Activated CD4-positive, CD25-positive, alpha-beta regulatory T cell treated with anti-CD3 and anti-CD28 coated beads, Interleukin-2, amount 50 U/mL, for 24 hours (primary cell): ENCODE measurements around the gene IQSEC1.

Experiments
- ATAC-seq, 2 donors: fragments of 150-1000 bp; cut with Tn5 transposase; one replicate each; pipeline ENCODE4 v1.10.0; 2021; ENCODE audit warnings: mild to moderate bottlenecking in 1 of 2, moderate library complexity in 1 of 2

IQSEC1 gene

DNA sequence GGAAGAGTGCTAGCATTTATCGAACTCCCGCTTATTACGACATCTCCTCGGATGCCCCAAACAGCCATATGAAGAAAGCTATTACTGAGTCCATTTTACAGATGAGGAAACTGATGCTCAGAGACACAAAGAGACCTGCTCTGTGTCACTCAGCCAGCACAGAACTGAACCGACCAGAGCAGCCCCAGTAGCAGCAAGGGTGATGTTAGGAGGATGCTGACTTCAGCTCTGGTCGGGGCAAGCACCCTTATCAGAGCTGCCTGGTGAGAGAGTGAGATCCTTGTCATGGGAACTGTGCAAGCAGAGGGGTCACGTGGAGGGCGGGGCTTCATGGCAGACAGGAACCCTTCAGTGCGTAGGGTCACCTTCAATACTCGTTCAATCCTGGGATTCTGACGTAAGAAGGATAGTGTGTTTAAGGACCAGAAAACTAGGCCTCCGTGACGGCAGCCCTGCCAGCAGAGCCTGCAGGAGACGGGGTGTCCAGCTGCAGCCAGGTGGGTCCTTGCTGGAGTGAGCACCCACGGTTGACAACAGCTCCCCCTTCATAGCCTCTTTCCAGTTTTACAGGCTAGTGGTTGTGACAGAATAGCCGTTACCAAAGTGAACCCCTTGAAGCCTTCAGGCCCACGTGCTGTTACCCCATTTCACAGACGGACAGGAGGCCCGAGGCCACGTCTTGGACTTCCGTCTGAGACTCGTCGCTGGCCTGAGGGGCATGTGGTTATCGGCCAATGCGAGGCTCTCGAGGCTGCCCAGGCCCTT is 12.0 kb upstream of the IQSEC1 start:
- no peak for ATAC-seq

DNA sequence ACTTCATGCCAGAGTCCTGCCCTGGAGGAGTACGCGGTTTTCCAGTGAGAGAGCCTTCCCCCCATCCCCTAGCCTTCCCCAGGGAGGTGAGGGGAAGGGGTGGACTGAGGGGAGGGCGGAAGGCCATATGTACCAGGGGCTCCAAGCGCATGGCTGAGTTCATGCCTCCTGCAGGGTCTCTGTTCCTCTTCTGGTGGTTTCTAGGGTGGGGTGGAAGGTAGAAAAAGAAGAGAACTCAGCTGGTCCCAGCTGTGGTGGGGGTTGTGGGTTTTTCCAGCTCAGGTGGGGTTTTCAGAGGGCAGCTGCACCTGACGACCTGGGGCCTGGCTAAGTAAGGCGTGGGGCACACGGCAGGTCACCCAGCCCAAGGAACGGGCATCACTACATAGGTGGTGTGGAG is 10.7 kb upstream of the IQSEC1 start:
- ATAC-seq = peak; percentile 34 to 48

DNA sequence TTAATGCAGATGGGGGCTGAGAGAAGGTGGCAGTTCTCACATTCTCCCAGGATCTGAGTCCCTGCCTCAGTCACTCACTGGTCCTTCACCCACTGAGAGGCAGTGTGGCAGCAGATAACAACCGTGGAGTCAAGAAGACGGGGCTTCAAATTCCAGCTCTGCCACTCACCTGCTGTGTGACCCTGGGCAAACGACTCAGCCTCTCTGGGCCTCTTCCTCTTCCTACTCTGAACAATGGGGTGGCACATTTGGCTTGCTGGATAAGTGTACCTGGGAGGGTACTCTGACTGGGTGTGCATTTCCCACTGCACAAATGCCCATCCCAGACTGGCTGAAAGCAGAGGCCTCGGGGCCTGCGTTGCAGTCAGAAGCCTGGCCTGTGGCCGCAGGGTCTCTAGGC is 10.0 kb upstream of the IQSEC1 start:
- no peak for ATAC-seq

DNA sequence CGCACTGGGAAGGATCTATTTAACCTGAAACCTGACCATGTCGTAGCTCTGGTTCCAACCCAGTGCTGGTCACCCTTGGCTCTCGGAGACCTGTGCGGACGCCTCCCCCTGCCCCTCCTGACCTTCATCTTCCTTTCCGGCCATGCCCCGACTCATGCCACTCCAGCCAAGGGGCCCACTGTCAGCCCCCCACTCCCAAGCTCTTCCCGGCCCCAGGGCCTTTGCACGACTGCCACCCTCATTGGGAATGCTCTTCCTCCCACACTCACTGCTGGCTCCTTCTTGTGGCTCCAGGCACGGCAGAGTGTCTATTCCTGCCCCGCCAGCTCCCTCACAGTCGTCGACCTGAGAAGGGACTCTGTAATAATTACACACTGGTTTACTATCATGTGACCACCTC is 9.4 kb upstream of the IQSEC1 start:
- no peak for ATAC-seq

DNA sequence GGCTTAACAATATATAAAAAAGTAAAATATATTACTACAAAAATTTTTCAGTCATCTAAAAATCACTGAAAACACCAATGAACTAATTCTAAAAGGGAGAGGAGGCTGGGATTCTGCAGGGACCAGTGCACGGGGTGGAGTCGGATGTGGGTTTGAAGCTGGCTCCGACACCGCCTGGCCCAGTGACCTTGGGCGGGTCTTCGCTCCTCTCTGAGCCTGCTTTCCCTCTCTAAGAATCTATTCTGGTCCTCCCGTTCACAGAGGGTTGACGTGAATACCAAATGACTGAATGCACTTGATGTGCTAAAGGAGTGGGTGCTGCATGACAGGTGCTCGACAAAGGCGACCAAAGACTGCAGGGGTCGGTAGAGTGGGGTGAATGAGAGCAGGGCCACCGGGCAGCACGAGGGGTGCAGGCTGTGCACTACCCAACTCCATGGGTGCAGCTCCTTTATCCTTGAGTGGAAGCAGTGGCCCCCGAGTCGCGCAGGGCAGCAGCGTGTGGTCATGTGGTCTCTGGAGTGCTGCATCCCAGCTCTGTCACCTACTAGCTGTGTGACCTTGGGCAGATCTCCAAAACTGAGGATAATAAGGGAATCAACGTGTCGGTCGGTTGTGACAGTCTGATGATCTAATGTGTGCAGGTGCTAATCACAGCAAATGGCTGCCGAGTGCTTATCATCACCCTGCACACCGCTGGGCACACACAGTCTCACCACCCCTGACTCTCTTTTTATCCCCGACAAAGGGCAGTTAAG is 8.6 kb upstream of the IQSEC1 start:
- ATAC-seq = no peak

DNA sequence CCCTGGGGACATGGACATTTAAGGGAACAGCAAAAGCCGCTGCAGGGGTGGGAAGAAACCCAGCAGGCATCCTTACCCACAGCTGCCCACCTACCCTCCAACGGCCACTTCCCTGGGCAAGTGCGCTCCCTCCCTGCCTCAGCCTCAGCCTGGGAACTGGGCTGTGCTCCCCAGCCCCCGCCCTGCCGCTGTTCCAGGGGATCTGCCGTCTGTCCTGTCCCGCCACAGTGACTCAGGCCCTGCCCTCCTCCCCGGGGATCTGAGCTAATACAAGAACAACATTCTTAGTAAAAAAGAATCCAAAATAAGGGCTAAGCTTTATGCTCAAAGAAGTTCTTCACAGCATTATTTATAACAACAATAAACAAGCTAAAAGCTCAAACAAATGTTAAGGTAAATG is 7.4 kb upstream of the IQSEC1 start:
- no peak for ATAC-seq

DNA sequence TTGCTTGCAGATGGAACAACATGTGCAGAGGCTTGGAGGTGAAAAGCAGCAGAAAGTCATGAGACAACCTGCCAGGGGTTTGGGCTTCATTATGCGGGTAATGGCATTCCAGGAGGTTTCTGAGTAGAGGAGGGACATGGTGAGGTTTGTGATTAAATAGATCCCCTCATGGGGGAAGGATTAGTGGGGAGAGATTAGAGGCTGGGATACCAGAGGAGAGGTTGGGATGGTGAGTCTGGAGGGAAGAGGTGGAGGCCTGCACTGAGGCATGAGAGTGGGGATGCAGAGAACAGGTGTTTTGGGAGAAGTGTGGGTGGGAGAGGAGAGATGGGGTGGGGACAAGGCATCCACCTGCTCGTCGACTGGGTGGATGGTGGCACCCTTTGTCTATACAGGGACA is 6.8 kb upstream of the IQSEC1 start:
- ATAC-seq = no peak

DNA sequence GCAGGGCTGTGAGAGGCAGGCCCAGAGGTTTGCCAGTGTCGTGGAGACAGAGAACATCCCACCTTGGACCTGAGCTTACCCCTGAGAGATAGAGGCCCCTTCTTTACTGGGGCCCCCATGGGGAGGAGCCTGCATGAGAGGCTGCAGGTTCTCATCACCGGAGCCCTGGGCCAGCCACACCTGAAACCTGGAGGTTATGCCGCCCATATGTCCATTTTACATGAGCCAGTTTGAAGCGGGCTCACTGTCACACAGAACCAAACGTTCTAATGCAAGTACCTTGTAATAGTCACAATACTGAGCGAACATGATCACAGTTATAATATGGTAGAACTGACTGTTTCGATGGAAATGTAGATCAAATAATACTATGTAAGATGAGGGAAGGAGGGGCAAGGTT is 6.3 kb upstream of the IQSEC1 start:
- ATAC-seq = no peak

DNA sequence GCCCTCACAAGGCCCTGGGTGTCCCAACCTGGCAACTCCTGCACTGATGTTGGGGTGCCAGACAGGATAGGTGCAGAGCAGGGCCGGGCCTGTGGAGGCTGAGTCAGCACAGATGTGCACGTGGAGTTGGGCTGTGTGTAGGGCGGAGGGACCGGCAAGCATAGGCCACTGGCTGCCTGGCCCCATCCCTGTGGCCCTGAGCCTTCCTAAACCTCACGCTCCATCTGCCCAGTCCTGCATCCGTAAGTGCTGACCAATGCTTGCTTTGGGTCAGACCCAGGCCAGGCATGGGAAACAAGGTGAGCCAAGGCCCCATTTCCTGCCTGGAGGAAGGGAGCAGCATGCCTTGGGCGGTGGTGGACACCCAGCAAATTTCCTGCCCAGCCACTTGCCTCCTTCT is 5.8 kb upstream of the IQSEC1 start:
- ATAC-seq = no peak

DNA sequence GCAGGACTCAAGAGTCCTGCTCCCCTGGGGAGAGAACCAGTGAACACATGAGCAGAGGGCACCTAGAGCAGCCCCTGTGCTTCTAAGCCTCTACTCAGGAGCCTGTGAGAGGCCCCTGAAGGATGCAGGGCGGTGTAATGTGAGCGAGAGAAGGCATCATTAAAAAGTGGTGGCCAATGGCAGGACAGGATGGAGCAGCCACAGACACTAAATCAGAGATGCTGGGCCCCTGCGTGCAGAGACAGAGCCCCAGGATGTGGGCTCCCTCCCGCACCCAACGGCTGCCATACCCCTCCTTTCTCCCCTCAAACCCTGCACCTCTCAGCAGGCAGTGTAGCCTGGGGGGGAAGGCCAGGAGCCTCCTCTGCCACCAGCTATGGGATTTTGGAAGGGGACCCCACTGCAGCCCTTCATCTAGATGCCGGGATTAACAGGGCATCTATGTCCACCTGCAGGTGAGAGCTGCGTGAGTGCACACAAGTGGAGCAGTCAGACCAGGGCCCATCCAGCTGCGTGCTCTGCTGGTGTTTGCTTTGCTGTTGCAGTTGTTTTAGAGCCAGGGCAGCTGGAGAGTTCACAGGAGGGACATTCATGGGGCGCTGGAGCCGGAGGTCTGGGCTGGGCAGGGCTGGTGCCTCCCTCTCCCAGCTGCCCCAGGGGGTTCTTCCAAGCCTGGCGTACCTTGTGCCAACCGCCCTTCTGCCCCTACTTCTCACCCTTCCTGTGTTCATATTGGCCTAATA is 5.1 kb upstream of the IQSEC1 start:
- ATAC-seq = no peak

DNA sequence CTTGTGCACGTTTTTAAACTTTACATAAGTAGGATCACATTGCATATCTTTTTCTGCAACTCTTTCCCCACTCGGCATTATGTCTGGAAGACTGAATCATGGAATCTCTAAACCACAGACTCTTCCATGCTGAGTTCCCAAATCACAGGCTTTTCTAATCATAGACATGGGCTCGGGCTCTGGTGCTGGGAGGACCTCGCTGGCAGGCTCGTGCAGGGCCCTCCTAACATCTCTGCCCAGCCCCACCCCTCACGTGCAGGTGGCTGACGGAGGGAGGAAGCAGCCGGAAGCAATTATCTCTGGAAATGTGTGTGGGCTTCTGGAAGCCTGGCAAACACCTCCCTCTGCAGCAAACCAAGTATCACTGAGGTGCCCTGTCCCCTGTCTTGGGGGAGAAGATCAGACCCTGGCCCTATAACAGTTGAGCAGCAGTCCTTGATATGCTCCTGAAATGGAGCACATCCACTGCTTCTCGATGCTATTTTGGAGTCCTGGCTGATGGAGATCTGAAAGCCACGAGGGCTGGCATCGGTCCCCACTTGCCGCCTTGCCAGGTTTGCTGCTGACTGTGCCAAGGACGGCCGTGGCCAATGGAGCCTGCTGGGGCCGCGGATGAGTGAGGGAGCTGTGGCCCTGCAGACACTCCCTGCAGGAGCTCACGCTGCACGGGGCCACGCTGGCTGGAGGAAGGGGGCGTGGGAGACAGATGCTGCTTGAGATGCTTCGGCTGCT is 4.4 kb upstream of the IQSEC1 start:
- no peak for ATAC-seq

DNA sequence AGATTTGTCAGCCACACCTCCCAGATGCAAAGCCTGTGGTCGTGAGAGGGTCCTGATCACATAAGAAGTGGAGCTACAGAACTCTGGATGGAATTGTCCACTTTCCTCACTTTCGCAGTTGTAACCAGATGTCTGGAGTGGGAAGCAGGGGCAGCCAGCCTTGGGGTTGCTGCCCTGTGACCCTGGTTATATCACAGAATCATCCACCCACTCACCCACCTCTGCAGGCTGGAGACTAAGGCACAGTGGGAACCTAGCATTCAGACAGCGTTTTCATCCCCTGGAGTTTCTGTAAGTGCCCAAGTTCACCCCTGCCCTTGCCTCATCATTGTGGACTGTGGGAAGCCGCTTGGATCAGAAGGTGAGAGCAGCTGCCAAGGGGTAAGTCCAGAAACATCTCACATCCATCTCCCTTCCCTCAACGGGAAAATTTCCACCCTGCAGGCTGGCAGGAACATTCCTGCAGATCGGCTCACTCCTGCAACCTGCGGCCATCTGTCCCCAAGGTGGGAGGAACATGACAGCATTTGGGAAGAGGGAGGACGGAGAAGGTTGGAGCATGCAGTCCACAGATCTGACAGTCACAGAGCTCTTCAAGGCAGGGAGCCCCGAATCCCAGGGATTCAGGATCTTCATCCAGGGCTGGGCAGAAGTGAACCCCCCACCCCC is 2.9 kb upstream of the IQSEC1 start:
- no peak for ATAC-seq

DNA sequence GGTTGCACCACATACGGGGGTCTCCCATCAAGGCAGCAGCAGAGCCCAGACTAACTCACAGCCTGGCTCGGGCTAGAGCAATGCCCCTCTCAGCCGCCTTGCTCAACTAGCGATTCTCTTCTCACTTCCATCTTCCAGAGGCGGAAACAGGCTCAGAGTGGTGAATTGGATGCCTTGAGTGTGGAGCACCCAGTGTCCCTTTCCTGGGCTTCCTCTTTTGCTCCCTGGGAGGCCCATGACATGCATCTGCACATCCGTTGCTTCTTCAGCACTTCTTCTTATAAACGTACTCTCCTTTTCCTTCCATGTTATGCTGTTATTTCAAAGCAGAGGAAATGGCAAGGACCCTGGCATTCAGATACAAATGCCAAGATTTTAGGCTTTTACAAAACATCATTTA is 2.1 kb upstream of the IQSEC1 start:
- no peak for ATAC-seq

DNA sequence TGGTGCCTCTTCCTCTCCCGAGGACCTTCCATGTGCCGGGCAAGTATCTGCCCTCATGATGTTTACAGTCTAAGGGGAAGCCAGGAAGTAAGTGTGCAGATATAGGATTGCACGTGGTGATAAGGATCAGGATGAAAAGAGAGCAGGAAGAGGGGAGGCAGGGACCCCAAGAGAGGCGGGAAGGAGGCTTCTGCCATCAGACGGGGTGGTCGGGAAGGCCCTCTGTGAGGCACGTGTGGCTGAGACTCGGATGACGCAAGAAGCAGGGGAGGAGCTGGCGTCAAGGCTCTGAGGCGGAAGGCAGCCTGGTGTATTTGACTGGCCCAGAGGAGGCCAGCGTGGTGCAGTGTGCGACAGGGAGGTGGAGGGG is 762 bp upstream of the IQSEC1 start:
- ATAC-seq = no peak

DNA sequence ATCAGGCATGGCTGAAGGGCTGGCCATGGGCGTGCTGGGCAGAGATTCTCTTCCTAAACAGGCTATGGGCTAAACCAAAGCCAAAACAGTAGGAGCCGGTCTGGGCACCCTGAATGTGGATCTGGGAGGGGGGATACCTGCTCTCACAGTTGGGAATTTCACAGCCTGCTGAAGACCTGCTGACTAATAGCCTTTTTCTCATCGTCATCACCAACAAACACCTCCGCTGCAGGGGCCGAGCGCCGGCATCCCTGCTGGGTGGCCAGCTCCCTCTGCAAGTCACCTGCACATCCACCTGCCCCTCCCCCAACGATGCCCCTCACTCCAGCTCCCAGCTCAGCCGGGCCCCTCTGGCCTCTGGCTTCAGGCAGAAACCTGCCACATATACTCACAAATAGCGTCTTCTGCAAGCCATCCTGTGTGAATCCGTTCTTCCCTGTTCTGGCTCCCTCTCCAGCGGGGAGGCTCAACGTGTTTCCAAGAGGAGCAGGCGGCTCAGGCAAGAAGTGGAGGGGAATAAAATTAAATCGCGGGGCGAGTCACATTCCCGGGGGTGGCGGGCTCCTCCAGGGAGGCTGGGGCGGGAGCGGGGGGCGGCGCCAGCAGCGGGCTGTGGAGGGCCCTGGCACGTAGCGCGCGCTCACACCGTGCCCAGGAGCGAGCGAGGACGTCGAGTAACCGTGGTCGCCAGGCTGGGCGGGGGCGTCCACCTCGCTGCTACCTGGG is 466 bp downstream of the IQSEC1 start:
- ATAC-seq = peak in 1 of 2 donors; percentile 53

DNA sequence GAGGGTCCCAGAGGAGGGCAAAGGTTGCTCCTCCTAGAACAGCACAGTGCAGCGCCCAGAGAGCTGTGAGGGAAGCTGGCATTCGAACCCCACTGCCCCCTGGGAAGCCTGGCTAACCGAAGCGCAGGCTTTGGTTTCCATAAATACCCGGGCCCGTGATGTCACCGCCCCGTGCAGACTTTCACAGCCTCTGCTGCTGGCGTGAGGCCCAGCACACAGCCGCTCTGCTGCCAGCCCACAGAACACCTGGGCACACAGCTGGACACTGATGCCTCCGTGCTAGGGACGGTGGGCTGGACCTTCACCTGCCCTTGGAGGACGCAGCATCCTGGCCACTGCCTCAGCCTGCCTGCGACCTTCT is 1.0 kb downstream of the IQSEC1 start:
- ATAC-seq = no peak

DNA sequence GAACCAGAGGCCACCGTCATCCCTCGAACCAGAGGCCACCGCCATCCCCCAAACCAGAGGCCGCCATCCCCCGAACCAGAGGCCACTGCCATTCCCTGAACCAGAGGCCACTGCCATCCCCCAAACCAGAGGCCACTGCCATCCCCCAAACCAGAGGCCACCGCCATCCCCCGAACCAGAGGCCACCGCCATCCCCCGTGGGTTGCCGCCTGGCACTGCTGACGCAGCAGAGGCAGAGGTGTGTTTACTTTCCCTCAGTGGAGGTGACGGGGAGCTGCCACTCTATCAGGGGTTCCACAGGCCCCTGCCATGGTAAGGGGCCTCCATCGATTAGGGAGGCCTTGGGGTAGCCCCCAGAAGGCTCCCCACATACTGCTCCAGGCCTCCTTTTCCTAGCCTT is 1.5 kb downstream of the IQSEC1 start:
- no peak for ATAC-seq

DNA sequence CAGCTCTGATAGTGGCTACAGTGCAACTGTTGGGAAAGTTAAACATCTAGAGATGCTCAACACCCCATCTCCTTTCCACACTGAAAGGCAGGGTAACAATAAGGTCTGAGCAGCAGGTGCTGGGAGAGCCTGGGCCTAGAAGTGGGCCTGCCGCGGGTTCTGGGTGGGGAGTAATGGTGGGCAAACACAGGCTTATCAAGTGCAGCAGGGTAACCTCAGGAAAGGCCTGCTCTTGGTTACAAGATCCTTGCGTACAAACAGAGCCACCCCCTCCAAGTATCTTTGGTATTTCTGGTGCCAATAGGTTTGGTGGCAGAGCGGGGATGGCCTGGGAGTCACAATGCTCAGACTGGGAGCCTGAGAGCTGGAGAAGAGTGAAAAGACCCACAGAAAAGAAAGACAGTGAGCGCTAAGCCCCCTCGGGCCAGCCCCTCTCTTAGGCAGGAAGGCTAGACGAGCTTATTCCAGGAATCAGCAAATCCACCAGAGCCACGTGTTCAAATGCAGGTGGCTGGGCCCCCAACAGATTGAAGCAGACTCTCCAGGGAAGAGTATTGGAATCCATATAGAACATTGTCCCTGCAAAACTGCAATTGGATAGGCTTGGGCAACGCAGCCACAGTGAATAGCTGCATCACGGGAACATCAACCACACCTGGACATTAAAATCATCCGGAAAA is 2.7 kb downstream of the IQSEC1 start:
- no peak for ATAC-seq

DNA sequence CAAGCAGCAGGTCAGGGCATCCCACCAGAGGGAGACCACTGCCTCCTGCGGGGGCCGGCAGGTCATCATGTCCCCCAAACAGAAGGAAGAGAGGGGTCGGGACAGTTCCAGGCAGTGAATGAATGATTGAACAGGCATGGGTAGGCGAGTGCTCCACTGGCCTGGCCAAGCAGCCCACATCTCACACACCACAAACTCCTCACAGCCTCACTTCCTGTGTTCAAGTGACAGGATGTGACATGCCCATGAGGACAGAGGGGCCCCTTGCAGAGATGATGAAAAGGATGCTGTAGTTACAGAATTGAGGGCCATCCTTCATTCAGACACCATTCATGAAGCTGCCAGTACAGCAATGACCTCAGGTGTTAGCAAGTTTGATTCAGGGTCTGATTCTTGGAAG is 3.7 kb downstream of the IQSEC1 start:
- peak; percentile 71 to 83 for ATAC-seq

DNA sequence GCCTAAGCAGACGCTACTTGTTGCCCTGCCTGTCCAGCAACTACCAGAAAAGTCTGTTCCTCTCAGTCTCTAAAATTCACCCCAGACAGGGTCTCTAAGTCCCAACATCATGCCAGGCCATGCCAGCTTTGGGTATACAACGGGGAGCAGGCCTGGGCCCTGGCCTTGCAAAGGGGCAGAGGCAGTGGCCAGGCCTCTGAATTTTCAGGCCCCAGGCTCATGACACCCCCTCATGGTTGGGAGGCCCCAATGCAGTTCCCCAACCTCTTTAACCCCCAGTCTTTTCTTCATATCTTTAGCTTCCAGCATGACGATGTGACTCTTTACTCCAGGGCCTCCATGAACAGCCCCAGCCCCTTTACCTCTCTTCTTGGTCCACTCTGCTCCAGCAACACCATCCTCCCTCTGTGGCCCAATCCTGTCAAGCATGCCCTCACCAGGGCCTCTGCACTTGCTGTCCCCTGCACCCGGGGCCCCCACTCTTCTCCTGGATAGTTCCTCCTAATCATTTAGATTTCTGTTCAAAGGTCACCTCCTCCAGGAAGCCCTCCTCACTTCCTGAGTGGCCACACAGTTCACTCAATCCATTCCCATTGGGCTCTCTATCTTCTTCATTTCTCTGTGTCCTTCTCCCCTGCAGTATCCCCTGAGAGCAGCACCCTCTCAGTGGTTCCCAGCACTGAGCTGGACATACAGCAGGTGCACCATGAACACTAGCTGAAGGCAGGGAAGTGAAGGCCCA is 4.8 kb downstream of the IQSEC1 start:
- ATAC-seq = no peak

DNA sequence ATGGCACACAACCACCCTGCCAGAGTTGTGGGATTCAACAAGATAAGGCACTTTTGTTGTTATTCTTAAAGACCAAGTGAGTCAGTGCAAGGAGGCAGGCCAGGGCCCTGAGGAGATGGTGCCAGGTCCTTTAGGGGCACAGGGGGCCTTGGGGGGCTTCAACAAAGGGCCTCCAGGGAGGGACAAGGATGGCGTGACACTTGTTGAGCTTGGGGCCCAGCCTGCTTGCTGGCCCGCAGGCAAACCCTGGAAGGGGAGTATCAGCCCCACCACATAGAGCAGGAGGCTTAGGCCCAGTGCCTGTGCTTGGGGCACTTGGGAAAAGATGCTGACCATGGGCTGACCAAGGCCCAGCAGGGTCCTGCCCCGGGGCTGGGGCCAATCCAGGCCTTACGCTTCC is 5.5 kb downstream of the IQSEC1 start:
- no peak for ATAC-seq
